NT2/D1 (cell line): ENCODE results near the gene NDUFC1.

Experiments
- DNase-seq: peaks from one replicate; pipeline ENCODE4 v3.0.0-alpha.2; 2011; ENCODE audit warnings: low read depth, low spot score
- H3K27me3 ChIP-seq: 2 replicates; pipeline ENCODE4 v1.6.0; 2011; ENCODE audit warnings: mild to moderate bottlenecking; ENCODE audit not compliant: insufficient read length, insufficient read depth
- H3K36me3 ChIP-seq: 2 replicates; pipeline ENCODE4 v1.6.1; 2011; ENCODE audit warnings: mild to moderate bottlenecking, low read length, mixed read lengths; ENCODE audit not compliant: insufficient read depth, insufficient read length
- H3K4me1 ChIP-seq: 2 replicates; pipeline ENCODE4 v1.5.1; 2011; ENCODE audit not compliant: insufficient read depth, insufficient read length
- H3K4me3 ChIP-seq: 2 replicates; pipeline ENCODE4 v1.5.1; 2011; ENCODE audit warnings: low read depth; ENCODE audit not compliant: insufficient read length
- H3K9ac ChIP-seq: 2 replicates; pipeline ENCODE4 v1.6.0; 2011; ENCODE audit warnings: low read depth; ENCODE audit not compliant: insufficient read length
- H3K9me3 ChIP-seq: 2 replicates; pipeline ENCODE4 v1.5.1; 2011; ENCODE audit warnings: mild to moderate bottlenecking, low read length; ENCODE audit not compliant: insufficient read depth
- SUZ12 ChIP-seq: IDR thresholded peaks from 2 replicates; pipeline ENCODE4 v1.6.1; 2011; ENCODE audit not compliant: insufficient read length, insufficient read depth; ENCODE audit errors: extremely low read depth
- YY1 ChIP-seq: IDR thresholded peaks from 2 replicates; pipeline ENCODE4 v1.6.1; 2011; ENCODE audit not compliant: insufficient read length, insufficient read depth
- ZNF274 ChIP-seq: IDR thresholded peaks from 2 replicates; pipeline ENCODE4 v1.6.1; 2011; ENCODE audit warnings: mild to moderate bottlenecking, low read depth, low read length

The NDUFC1 gene

DNA sequence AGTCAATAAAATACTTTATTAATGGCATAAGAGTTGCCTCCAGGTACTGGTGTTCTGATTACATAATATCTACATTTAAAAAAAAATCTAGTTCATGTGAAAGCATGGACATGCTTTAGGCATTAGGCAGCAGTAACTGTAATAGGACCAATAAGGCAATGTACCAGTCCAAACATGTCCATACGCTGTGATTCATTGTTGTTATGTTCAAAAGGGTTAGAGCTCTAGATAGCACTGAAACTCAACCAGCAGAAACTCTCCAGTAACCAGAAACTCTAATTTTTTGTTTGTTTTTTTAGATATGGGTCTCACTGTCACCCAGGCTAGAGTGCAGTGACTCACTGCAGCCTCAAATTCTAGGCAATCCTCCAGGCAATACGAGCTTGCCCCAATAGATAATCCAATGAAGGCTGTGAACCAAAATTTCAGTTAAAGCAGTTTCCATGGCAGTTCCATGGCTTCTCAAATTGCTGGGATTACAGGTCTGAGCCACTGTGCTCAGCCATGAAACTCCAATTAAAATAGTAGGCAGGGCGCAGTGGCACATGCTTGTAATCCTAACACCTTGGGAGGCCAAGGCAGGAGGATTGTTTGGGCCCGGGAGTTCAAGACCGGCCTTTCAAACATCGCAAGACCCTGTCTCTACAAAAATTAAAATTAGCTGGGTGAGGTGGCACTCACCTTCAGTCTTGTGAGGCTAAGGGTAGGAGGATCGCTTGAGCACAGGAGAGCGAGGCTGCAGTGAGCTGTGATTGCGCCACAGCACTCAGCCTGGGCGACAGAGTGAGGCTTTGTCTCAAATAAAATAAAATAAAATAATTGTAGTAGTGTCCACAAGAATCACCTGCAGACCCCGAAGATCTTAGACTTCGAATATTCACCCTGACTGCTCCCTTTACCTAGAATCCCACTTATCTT, 58.6 kb downstream of the NDUFC1 start:
- H3K9me3 ChIP-seq = peaks cover 8% of the 10 kb centered on the region
- no peaks in the 10 kb centered on the region for H3K27me3 ChIP-seq
- DNase-seq = no peak
- no peaks in the 10 kb centered on the region for H3K36me3 ChIP-seq
- no peak overlapping the region for H3K9ac ChIP-seq
- TF ChIP-seq ZNF274 = no peak
- TF ChIP-seq YY1 = no peak
- no peak for TF ChIP-seq SUZ12
- peaks cover 3% of the 10 kb centered on the region for H3K4me1 ChIP-seq
- no peak overlapping the region for H3K4me3 ChIP-seq

- no peak overlapping the region for H3K4me3 ChIP-seq
- H3K27me3 ChIP-seq = no peaks in the 10 kb centered on the region
- peaks cover 3% of the 10 kb centered on the region for H3K4me1 ChIP-seq
- peaks cover 9% of the 10 kb centered on the region for H3K9me3 ChIP-seq
- DNase-seq = no peak
- H3K9ac ChIP-seq = no peak overlapping the region
- no peaks in the 10 kb centered on the region for H3K36me3 ChIP-seq
- TF ChIP-seq YY1 = no peak
- TF ChIP-seq SUZ12 = no peak
- TF ChIP-seq ZNF274 = no peak
These were observed 59.7 kb downstream of the NDUFC1 start for GRCh38 chr4:139242511-139243051.

DNA sequence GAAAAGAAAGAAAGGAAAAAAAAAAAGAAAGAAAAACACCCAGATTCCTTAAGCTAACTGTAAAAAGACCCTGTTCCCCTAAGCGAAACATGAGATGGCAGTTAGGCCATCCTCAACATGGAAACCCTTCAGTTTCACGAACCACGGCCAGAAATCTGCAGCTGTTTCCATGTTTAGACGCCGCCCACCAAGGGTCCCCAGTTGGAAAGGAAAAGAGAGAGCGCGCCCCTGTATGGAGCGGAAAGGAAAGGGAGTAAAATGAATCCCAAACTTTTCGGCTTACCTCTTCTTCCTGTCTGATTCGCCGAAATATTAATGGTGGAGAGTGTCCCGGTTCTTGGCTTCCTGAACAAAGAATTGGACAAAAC, 60.5 kb downstream of the NDUFC1 start:
- TF ChIP-seq SUZ12 = no peak
- no peak for TF ChIP-seq YY1
- no peak for TF ChIP-seq ZNF274
- H3K36me3 ChIP-seq = no peaks in the 10 kb centered on the region
- H3K9ac ChIP-seq = no peak overlapping the region
- no peaks in the 10 kb centered on the region for H3K27me3 ChIP-seq
- peaks cover 9% of the 10 kb centered on the region for H3K9me3 ChIP-seq
- H3K4me3 ChIP-seq = no peak overlapping the region
- H3K4me1 ChIP-seq = peaks cover 3% of the 10 kb centered on the region
- DNase-seq = no peak

GRCh38 chr4:139241086-139241783, 61.0 kb downstream of the NDUFC1 start:
- peak; percentile 39 for DNase-seq
- Histone ChIP-seq H3K27me3 (no peaks in the 10 kb centered on the region), H3K9me3 (peaks cover 9% of the 10 kb centered on the region), H3K4me3 (no peak overlapping the region), H3K36me3 (no peaks in the 10 kb centered on the region), H3K9ac (no peak overlapping the region), H3K4me1 (peaks cover 3% of the 10 kb centered on the region)
- TF ChIP-seq YY1 (no peak), SUZ12 (no peak), ZNF274 (no peak)
